Islet precursor cell (in vitro differentiated cells): ENCODE results near the gene PLEKHD1.
"Not testable (repeated sequence)": the region's sequence is repeated elsewhere in the genome, so short reads cannot be mapped to it uniquely, and the experiment has no call there.

Experiments
- DNase-seq: peaks from one replicate; pipeline ENCODE4 v3.0.0-alpha.2; 2018

The PLEKHD1 gene

GRCh38 chr14:69484444-69485314 is at the start of gene PLEKHD1:
Gene PLEKHD1 (plus strand): TSS chr14:69484728. CDS start chr14:69484966, 238 bp downstream.
- DNase-seq: peak; percentile 81

GRCh38 chr14:69439521-69440270 is 44.8 kb upstream of the PLEKHD1 start:
- no peak for DNase-seq

GRCh38 chr14:69441948-69442347 is 42.6 kb upstream of the PLEKHD1 start:
- DNase-seq: no peak

- DNase-seq: no peak
Measured at GRCh38 chr14:69443296-69443805, 41.2 kb upstream of the PLEKHD1 start.

- no peak for DNase-seq
Measured at GRCh38 chr14:69449216-69449615, 35.3 kb upstream of the PLEKHD1 start.

- no peak for DNase-seq
Measured at GRCh38 chr14:69451941-69452340, 32.6 kb upstream of the PLEKHD1 start.

GRCh38 chr14:69458350-69458749 is 26.2 kb upstream of the PLEKHD1 start:
- DNase-seq: no peak

- no peak for DNase-seq
Measured at GRCh38 chr14:69459122-69459521, 25.4 kb upstream of the PLEKHD1 start.

- peak; percentile 61 for DNase-seq
Measured at GRCh38 chr14:69460093-69460701, 24.3 kb upstream of the PLEKHD1 start.

- DNase-seq: no peak
Measured at GRCh38 chr14:69464379-69464778, 20.1 kb upstream of the PLEKHD1 start.

GRCh38 chr14:69464829-69465228 is 19.7 kb upstream of the PLEKHD1 start:
- peak; percentile 66 for DNase-seq

GRCh38 chr14:69468949-69469348 is 15.6 kb upstream of the PLEKHD1 start:
- DNase-seq: peak; percentile 12

- DNase-seq: peak; percentile 32
Measured at GRCh38 chr14:69471436-69471835, 13.1 kb upstream of the PLEKHD1 start.

GRCh38 chr14:69471916-69472315 is 12.6 kb upstream of the PLEKHD1 start:
- peak; percentile 27 for DNase-seq

GRCh38 chr14:69473260-69473659 is 11.3 kb upstream of the PLEKHD1 start:
- DNase-seq: peak; percentile 52

GRCh38 chr14:69473946-69474345 is 10.6 kb upstream of the PLEKHD1 start:
- no peak for DNase-seq

- no peak for DNase-seq
Measured at GRCh38 chr14:69475194-69475818, 9.2 kb upstream of the PLEKHD1 start.

GRCh38 chr14:69476824-69477450 is 7.6 kb upstream of the PLEKHD1 start:
- DNase-seq: not testable (repeated sequence)

- DNase-seq: not testable (repeated sequence)
Measured at GRCh38 chr14:69478055-69478454, 6.5 kb upstream of the PLEKHD1 start.

- no peak for DNase-seq
Measured at GRCh38 chr14:69479696-69480095, 4.8 kb upstream of the PLEKHD1 start.

GRCh38 chr14:69480136-69480535 is 4.4 kb upstream of the PLEKHD1 start:
- DNase-seq: no peak
